HCEC 1CT (cell line): ENCODE data around the gene GGTLC2.
"Not testable (repeated sequence)": the region's sequence is repeated elsewhere in the genome, so short reads cannot be mapped to it uniquely, and the experiment has no call there.

Experiments used
- DNase-seq: peaks from one replicate; pipeline ENCODE4 v3.0.0-alpha.2; 2017

GGTLC2 gene

DNA sequence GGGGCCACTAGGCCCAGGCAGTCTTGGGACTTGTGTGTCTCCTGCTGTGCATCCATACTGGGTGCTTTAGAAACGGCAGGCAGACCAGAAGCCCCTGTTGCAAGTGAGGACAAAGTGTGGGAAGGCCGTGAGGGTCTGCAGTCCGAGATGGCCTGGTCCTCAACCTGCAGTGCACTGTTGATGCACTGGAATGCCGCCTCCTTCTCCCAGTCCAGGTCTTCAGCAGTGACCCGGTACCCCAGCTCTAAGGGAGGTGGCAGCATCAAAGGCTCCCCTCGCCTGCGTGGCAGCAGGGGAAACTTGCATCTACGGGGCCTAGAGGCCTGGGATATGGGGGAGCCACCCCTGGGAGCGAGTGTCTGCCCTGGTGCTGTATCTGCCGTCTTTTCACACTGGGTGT is 2.2 kb upstream of the GGTLC2 start:
- DNase-seq = not testable (repeated sequence)

- DNase-seq = not testable (repeated sequence)
These were observed 1.6 kb downstream of the GGTLC2 start for GRCh38 chr22:22645969-22646368.

- DNase-seq = not testable (repeated sequence)
These were observed 3.5 kb downstream of the GGTLC2 start for GRCh38 chr22:22647952-22648351.

DNA sequence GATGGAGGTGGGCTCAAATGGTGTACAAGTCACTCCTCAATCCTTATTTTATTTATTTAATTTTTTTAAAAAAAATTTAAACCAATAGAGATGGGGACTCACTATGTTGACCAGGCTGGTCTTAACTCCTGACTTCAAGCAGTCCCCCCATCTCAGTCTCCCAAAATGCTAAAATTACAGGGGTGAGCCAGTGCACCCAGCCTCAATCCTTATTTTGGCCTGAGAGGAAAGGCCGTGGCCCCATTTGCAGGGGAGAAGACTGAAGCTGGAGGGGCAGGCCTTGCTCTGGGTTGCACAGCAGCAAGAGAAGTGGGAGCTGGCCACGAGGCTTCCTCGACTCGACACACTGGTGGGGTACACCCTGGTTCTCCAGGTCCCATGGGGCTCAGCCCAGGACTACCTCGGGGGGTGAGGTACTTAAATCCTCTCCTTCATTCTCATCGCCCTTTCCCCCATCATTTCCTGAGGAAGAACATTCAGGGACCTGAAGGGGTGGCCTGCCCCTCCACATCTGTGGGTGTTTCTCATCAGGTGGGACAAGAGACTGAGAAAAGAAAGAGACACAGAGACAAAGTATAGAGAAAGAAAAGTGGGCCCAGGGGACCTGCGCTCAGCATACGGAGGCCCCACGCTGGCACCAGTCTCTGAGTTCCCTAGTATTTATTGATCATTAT is 4.6 kb downstream of the GGTLC2 start:
- DNase-seq = not testable (repeated sequence)

GRCh38 chr22:22649761-22650160 is 5.3 kb downstream of the GGTLC2 start:
- DNase-seq = not testable (repeated sequence)

DNA sequence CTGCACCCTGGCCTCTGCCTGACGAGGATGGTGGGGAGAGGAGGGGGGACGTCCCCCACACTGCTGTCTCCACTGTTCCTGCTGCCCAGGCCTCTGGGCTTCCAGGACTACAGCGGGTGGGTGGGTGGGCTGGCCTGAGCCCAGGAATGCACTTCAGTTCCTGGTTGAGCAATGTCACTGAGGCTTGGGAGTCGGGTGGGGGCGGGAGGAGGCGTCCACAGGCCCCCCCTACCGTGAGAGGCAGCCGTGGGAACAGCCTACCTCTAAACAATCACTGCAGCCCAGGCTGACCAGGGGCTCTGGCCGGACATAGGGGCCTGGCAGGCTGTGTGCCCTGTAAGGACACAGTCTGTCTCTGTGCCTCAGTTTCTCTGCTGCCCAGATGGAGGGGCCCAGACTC is 6.0 kb downstream of the GGTLC2 start:
- not testable (repeated sequence) for DNase-seq

GRCh38 chr22:22650803-22651515 is 6.5 kb downstream of the GGTLC2 start:
- DNase-seq = not testable (repeated sequence)

DNA sequence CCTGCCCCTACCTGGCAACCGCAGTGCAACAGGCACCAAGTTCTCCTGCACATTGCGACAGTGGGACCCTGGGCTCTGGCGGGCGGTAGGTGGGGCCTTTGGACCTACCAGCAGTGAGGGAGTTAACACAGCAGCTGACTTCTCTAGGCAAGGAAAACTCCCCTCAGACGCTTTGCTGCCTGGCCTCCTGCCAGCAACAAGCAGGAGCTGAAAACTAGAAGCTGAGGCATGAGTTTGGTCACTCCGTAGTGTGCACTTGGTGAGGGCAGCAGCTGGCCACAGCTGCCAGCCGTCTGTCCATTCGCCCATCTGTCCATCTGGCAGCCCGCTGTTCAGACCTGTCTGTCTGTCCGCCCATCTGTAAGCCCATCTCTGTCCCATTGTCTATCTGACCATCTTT is 7.2 kb downstream of the GGTLC2 start:
- peak; percentile 42 for DNase-seq

- not testable (repeated sequence) for DNase-seq
These were observed 7.7 kb downstream of the GGTLC2 start for GRCh38 chr22:22652102-22652501.

GRCh38 chr22:22652573-22652972 is 8.2 kb downstream of the GGTLC2 start:
- DNase-seq = not testable (repeated sequence)

GRCh38 chr22:22653677-22654381 is 9.4 kb downstream of the GGTLC2 start:
- DNase-seq = not testable (repeated sequence)

- DNase-seq = no peak
These were observed 11.3 kb downstream of the GGTLC2 start for GRCh38 chr22:22655452-22656290.

GRCh38 chr22:22657712-22658111 is 13.3 kb downstream of the GGTLC2 start:
- DNase-seq = no peak

GRCh38 chr22:22661275-22661674 is 16.9 kb downstream of the GGTLC2 start:
- DNase-seq = no peak

- no peak for DNase-seq
These were observed 17.7 kb downstream of the GGTLC2 start for GRCh38 chr22:22662095-22662494.

- no peak for DNase-seq
These were observed 19.7 kb downstream of the GGTLC2 start for GRCh38 chr22:22663861-22664800.

- DNase-seq = peak; percentile 42
These were observed 22.1 kb downstream of the GGTLC2 start for GRCh38 chr22:22666307-22667091.

DNA sequence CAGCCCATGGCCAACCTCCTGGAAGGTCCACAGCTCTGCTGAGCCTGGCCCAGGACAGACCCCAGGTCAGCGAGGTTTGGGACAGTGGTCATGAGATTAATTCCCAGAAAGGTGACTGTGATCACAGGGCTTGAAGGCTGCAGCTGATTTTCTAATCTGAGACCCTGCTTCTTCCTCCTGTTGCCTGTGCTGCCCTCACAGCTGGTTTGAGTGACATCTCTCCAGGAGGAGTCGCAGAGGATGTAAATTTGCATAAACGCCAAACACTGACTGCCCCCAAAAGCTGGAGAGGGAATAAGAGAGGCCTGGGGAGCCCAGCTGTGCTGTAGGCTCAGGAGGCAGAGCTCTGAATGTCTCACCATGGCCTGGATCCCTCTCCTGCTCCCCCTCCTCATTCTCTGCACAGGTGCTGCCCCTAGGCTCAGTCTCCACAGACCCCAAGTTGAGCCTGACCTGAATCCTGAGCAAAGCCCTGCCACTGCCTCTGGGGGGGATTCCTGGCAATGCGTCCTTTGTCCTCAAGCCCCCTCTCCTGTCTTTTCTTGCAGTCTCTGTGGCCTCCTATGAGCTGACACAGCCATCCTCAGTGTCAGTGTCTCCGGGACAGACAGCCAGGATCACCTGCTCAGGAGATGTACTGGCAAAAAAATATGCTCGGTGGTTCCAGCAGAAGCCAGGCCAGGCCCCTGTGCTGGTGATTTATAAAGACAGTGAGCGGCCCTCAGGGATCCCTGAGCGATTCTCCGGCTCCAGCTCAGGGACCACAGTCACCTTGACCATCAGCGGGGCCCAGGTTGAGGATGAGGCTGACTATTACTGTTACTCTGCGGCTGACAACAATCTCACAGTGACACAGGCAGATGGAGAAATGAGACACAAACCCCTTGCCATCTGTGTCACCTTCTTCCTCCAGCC is 23.8 kb downstream of the GGTLC2 start:
- no peak for DNase-seq

GRCh38 chr22:22669093-22669492 is 24.7 kb downstream of the GGTLC2 start:
- DNase-seq = no peak
